ENCODE measurements around the gene BTNL3. TPM values are rescaled to one million over a fixed set of nuclear protein-coding genes. Genes with fewer than 3 reads are reported as not detected.

BTNL3 gene
- total RNA-seq: 25.9 and 31.3 TPM in 2 replicates
- 15.9 and 21.2 TPM in 2 replicates for polyA plus RNA-seq

- H3K9me3 ChIP-seq (ENCODE audit: low read depth): no peaks in the 10 kb centered on the region
- no peaks in the 10 kb centered on the region for H4K20me1 ChIP-seq (ENCODE audit: insufficient read depth, poor library complexity, severe bottlenecking)
- H3K4me3 ChIP-seq: no peak within 1 kb of the TSS
- TF ChIP-seq EZH2 (IDR thresholded peaks at IDR 0.05; ENCODE audit: borderline replicate concordance) (no peak), EZH2phosphoT487 (IDR thresholded peaks at IDR 0.05; ENCODE audit: low read depth, severe bottlenecking, unreplicated experiment) (no peak), CTCF (IDR thresholded peaks at IDR 0.05; ENCODE audit: poor library complexity) (no peak)
- peak within 1 kb of the TSS; percentile 70 for H3K27ac ChIP-seq
- H3K4me2 ChIP-seq: peak within 1 kb of the TSS; percentile 42
- H3K4me1 ChIP-seq (ENCODE audit: insufficient read depth): no peaks in the 10 kb centered on the region
- H3K27me3 ChIP-seq: no peaks in the 10 kb centered on the region
- DNase-seq (ENCODE audit: low spot score): no peak
- H3K79me2 ChIP-seq: no peaks in the 10 kb centered on the region
- no peaks in the 10 kb centered on the region for H3K9me2 ChIP-seq (replicated peaks; ENCODE audit: insufficient read depth)
- H2AFZ ChIP-seq: no peak within 1 kb of the TSS
- H3K36me3 ChIP-seq (replicated peaks; ENCODE audit: insufficient read depth, low read depth): no peaks in the 10 kb centered on the region
- 83% methylated on average over 5 of the region's 5 CpGs for WGBS (ENCODE audit: low lambda C conversion rate, missing lambda C conversion rate)
Observed at GRCh38 chr5:180988592-180988991, at the start of gene BTNL3. Gene BTNL3, plus strand, starts transcription at chr5:180988846. Its CDS starts 183 bp downstream, at chr5:180989029.

- 84% methylated on average over 5 of the region's 6 CpGs for WGBS (ENCODE audit: low lambda C conversion rate, missing lambda C conversion rate)
- H3K9me2 ChIP-seq (replicated peaks; ENCODE audit: insufficient read depth): no peaks in the 10 kb centered on the region
- H3K27me3 ChIP-seq: no peaks in the 10 kb centered on the region
- no peaks in the 10 kb centered on the region for H3K36me3 ChIP-seq (replicated peaks; ENCODE audit: insufficient read depth, low read depth)
- no peak overlapping the region for H3K27ac ChIP-seq
- H3K4me3 ChIP-seq: no peak overlapping the region
- no peak for TF ChIP-seq EZH2phosphoT487 (IDR thresholded peaks at IDR 0.05; ENCODE audit: low read depth, severe bottlenecking, unreplicated experiment)
- H3K4me2 ChIP-seq: no peak overlapping the region
- no peaks in the 10 kb centered on the region for H4K20me1 ChIP-seq (ENCODE audit: insufficient read depth, poor library complexity, severe bottlenecking)
- no peaks in the 10 kb centered on the region for H3K9me3 ChIP-seq (ENCODE audit: low read depth)
- no peak overlapping the region for H2AFZ ChIP-seq
- DNase-seq (ENCODE audit: low spot score): no peak
- H3K79me2 ChIP-seq: no peaks in the 10 kb centered on the region
- no peaks in the 10 kb centered on the region for H3K4me1 ChIP-seq (ENCODE audit: insufficient read depth)
Observed at GRCh38 chr5:180950291-180950949, 38.2 kb upstream of the BTNL3 start.

- no peak for TF ChIP-seq EZH2 (IDR thresholded peaks at IDR 0.05; ENCODE audit: borderline replicate concordance)
- TF ChIP-seq CTCF (IDR thresholded peaks at IDR 0.05; ENCODE audit: poor library complexity): no peak
- no peak for TF ChIP-seq EZH2phosphoT487 (IDR thresholded peaks at IDR 0.05; ENCODE audit: low read depth, severe bottlenecking, unreplicated experiment)
- Histone ChIP-seq H3K9me2 (replicated peaks; ENCODE audit: insufficient read depth) (no peaks in the 10 kb centered on the region), H3K4me1 (ENCODE audit: insufficient read depth) (no peaks in the 10 kb centered on the region), H2AFZ (no peak overlapping the region), H3K79me2 (no peaks in the 10 kb centered on the region), H3K27ac (no peak overlapping the region), H3K4me3 (no peak overlapping the region), H4K20me1 (ENCODE audit: insufficient read depth, poor library complexity, severe bottlenecking) (no peaks in the 10 kb centered on the region), H3K36me3 (replicated peaks; ENCODE audit: insufficient read depth, low read depth) (no peaks in the 10 kb centered on the region), H3K27me3 (no peaks in the 10 kb centered on the region), H3K4me2 (no peak overlapping the region), H3K9me3 (ENCODE audit: low read depth) (no peaks in the 10 kb centered on the region)
- 85% methylated on average over 5 of the region's 5 CpGs for WGBS (ENCODE audit: low lambda C conversion rate, missing lambda C conversion rate)
- DNase-seq (ENCODE audit: low spot score): no peak
Observed at GRCh38 chr5:180959661-180960060, 29.0 kb upstream of the BTNL3 start.

GRCh38 chr5:180960209-180960608, 28.4 kb upstream of the BTNL3 start:
- no peaks in the 10 kb centered on the region for H3K4me1 ChIP-seq (ENCODE audit: insufficient read depth)
- H3K27me3 ChIP-seq: no peaks in the 10 kb centered on the region
- H3K36me3 ChIP-seq (replicated peaks; ENCODE audit: insufficient read depth, low read depth): no peaks in the 10 kb centered on the region
- no peaks in the 10 kb centered on the region for H4K20me1 ChIP-seq (ENCODE audit: insufficient read depth, poor library complexity, severe bottlenecking)
- WGBS (ENCODE audit: low lambda C conversion rate, missing lambda C conversion rate): 84% methylated on average over 3 of the region's 3 CpGs
- H3K4me2 ChIP-seq: no peak overlapping the region
- no peak overlapping the region for H3K27ac ChIP-seq
- no peak overlapping the region for H3K4me3 ChIP-seq
- H2AFZ ChIP-seq: no peak overlapping the region
- no peak for TF ChIP-seq EZH2phosphoT487 (IDR thresholded peaks at IDR 0.05; ENCODE audit: low read depth, severe bottlenecking, unreplicated experiment)
- no peaks in the 10 kb centered on the region for H3K9me3 ChIP-seq (ENCODE audit: low read depth)
- DNase-seq (ENCODE audit: low spot score): no peak
- H3K79me2 ChIP-seq: no peaks in the 10 kb centered on the region
- no peaks in the 10 kb centered on the region for H3K9me2 ChIP-seq (replicated peaks; ENCODE audit: insufficient read depth)
